Omental fat pad (tissue), 4 donors: ENCODE data around the gene TRAPPC2L. TPM values are rescaled to one million over a fixed set of nuclear protein-coding genes. Genes with fewer than 3 reads are reported as not detected.

ENCODE experiments used
- ATAC-seq: fragments of 150-250 bp; one replicate; pipeline ENCODE4 v1.9.1; 2016; ENCODE audit warnings: mild to moderate bottlenecking, moderate library complexity; ENCODE audit not compliant: low FRiP score
- DNase-seq: peaks from one replicate; pipeline ENCODE4 v3.0.0-alpha.2; 2019; ENCODE audit warnings: low spot score
- total RNA-seq, 4 donors: library from RNA; depleted of rRNA; stranded (reverse); fragments of >200 nt; gene quantifications; one replicate each; pipeline ENCODE4 v1.1.0, GENCODE V29; 2016
- TF ChIP-seq, protein P1 (sequence below), 3 donors: fragments of 450-650 bp; IDR thresholded peaks; one replicate each; pipeline ENCODE4 v1.5.1; 2016 to 2017; ENCODE audit warnings: antibody characterized with exemption in 3 of 3, mild to moderate bottlenecking in 3 of 3, moderate library complexity in 2 of 3

The TRAPPC2L gene
- total RNA-seq, 4 donors from 2014 or later: 25.3 to 49.4 (median 39.7) TPM

DNA sequence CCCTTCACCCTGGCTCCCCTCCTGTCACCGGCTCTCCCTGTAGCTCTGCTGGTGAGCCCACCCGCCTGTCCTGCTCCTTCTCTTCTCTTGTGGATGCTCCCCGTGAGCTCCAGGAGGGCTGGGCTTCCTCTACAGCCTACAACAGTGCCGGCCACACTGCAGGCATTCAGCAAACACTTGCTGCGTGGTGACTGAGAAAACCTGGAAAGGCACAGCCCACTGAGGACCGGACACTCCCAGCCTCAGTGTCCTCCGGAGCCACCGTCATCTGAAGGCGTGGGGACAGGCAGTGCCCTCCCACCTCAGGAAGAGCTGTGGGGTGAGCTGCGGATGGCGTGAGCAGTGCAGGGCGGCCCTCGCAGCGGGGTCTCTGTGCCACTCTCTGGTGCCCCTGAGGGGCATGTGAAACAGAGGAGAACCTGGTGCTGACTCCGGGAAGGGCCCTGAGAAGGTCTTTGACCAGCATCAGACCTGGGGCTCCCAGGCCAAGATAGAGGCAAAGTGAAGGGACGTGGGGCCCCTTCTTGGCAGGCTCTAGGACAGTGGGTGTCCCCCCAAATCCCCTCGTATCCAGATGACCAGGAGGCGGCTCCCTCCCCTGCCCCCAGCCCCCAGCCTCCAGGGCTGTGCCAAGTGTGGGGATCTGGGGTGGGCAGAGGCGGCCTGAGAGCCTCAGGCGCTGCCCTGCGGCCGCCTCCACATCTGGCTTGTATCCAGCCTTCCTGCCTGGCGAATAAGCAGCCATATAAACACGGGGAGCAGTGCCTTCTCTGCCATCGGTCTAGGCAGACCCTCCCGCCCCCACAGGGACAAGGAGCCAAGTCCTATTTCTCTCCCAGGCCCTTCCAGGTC, 53.6 kb downstream of the TRAPPC2L start:
- TF ChIP-seq, protein P1, sequence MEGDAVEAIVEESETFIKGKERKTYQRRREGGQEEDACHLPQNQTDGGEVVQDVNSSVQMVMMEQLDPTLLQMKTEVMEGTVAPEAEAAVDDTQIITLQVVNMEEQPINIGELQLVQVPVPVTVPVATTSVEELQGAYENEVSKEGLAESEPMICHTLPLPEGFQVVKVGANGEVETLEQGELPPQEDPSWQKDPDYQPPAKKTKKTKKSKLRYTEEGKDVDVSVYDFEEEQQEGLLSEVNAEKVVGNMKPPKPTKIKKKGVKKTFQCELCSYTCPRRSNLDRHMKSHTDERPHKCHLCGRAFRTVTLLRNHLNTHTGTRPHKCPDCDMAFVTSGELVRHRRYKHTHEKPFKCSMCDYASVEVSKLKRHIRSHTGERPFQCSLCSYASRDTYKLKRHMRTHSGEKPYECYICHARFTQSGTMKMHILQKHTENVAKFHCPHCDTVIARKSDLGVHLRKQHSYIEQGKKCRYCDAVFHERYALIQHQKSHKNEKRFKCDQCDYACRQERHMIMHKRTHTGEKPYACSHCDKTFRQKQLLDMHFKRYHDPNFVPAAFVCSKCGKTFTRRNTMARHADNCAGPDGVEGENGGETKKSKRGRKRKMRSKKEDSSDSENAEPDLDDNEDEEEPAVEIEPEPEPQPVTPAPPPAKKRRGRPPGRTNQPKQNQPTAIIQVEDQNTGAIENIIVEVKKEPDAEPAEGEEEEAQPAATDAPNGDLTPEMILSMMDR (IDR thresholded peaks at IDR 0.05): no peak
- ATAC-seq (no peak), DNase-seq (no peak)

DNA sequence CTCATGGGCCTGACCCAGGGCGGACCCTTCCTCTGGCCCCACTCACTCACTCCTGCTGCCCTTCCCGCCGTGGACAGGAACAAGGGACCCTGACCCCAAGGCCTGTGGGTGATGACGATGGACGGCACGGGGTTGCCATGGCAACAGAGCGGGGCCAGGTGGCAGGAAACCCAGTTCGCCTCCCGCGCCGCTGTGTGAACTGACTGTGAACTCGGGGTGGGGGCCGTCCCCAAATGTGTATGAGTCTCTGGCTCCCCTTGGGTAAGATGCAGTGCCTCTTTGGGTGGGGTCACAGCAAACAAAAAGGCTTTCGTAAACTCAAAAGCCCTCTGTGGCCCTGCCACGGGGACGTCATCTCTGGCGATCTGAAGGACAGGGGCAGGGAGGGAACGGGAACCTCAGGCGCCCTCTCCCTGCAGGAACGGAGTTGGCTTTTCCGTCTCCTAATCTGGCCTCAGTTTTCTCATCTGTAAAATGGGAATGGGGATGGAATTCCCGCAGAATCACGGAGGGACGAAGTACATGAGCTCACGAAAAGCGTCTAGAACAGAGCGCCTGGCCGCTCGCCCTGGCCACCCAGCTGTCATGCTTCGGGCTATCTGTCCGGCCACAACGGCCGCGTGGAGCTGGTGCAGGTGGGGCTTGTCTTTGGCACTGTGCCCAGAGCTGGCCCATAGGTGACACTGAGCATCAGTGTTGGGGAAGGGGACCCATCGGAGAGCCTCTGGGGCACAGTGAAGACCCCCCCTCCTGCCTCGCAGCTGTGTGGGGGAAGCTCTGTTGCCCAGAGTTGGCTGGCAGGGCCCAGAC, 54.4 kb downstream of the TRAPPC2L start:
- ATAC-seq (no peak), DNase-seq (no peak)
- TF ChIP-seq, protein P1 (IDR thresholded peaks at IDR 0.05): no peak

DNA sequence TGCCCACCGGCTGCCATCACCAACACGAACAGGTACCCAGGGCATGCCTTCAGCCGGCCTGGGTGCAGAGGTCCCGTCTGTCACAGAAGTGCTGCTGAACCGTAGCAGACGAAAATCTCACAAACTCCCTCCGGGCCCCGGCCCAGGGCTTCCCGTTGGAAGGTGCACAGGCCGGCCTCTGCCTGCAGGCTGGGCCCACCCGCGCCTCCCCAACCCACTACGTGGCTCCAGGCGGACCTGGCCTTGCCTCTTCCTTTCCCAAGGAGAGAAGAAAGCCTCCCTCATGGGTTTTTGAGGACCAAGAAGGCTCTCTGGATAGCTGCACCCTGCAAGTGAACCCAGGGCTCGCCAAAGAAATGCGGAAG, 55.0 kb downstream of the TRAPPC2L start:
- DNase-seq (no peak), ATAC-seq (no peak)
- TF ChIP-seq, protein P1 (IDR thresholded peaks at IDR 0.05): no peak

Other genes starting within 250 kb of the TRAPPC2L start
- gene IL17C, start 218.6 kb upstream of the TRAPPC2L start, total RNA-seq: not detected
- 100 to 1,000 TPM; 174 to 329 (median 245) TPM for gene CYBA, start 206.1 kb upstream of the TRAPPC2L start, total RNA-seq
- gene MVD, start 194.0 kb upstream of the TRAPPC2L start, total RNA-seq: 10 to 100 TPM; 10.9 to 27.5 (median 16.3) TPM
- 1 to 10 TPM in 2 of 4 donors, under 1 TPM in 2; 0.37 to 2.3 (median 0.99) TPM for gene SNAI3, start 170.6 kb upstream of the TRAPPC2L start, total RNA-seq
- gene RNF166, start 150.7 kb upstream of the TRAPPC2L start, total RNA-seq: 10 to 100 TPM; 13.5 to 36.4 (median 20.2) TPM
- 10 to 100 TPM in 2 of 4 donors, 1 to 10 TPM in 2; 6.8 to 23.7 (median 10.2) TPM for gene CTU2, start 150.6 kb upstream of the TRAPPC2L start, total RNA-seq
- 100 to 1,000 TPM; 151 to 315 (median 249) TPM for gene PIEZO1, start 71.9 kb upstream of the TRAPPC2L start, total RNA-seq
- 1 to 10 TPM in 2 of 4 donors, under 1 TPM in 2; 0.19 to 3.5 (median 1.6) TPM for gene CDT1, start 53.3 kb upstream of the TRAPPC2L start, total RNA-seq
- gene APRT, start 45.2 kb upstream of the TRAPPC2L start, total RNA-seq: 100 to 1,000 TPM in 3 of 4 donors, 10 to 100 TPM in 1; 94.4 to 127 (median 115) TPM
- gene GALNS, start 180 bp upstream of the TRAPPC2L start, total RNA-seq: 10 to 100 TPM; 15.0 to 32.0 (median 23.4) TPM
- gene PABPN1L, start 9.5 kb downstream of the TRAPPC2L start, total RNA-seq: not detected
- 10 to 100 TPM in 1 of 4 donors, 1 to 10 TPM in 2, under 1 TPM in 1; 0.84 to 12.6 (median 1.4) TPM for gene CBFA2T3, start 120.1 kb downstream of the TRAPPC2L start, total RNA-seq
- gene ACSF3, start 236.7 kb downstream of the TRAPPC2L start, total RNA-seq: 10 to 100 TPM; 17.6 to 27.6 (median 21.6) TPM